ENCODE measurements around the gene PLXDC1.
"Not testable (repeated sequence)": the region's sequence is repeated elsewhere in the genome, so short reads cannot be mapped to it uniquely, and the experiment has no call there.

The PLXDC1 gene

DNA sequence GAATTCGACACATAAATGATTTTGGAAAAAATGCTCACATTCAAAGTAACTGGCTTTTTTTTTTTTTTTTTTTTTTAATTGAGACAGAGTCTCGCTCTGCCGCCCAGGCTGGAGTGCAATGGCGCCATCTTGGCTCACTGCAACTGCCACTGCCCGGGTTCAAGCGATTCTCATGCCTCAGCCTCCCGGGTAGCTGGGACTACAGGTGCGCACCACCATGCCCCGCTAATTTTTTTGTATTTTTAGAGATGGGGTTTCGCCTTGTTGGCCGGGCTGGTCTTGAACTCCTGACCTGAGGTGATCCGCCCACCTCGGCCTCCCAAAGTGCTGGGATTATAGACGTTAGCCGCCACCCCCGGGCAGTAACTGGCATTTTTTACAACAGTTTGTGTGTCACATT lies 115.9 kb downstream of the PLXDC1 start:
- not testable (repeated sequence) for ATAC-seq

DNA sequence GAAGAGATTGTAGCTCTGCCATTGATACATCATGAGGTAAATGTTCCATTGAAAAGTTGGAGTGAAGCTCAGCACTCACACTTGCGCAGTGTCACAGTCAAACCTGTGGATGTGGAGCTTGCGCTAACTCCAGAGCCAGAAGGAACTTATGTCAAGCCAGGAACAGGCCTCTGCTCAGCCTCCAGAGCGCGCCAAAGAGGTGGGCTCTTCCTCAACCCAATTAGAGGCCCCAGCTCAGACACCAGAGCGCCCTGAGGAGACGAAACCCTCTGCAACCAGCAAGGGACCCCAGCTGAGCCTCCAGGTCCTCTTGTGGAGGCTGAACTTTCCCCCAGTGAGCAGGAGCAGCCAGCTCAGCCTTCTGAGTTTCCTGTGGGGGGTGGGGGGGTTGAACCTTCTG lies 122.7 kb downstream of the PLXDC1 start:
- no peak for ATAC-seq
- TF ChIP-seq ZC3H10 (CRISPR knock-in tag; IDR thresholded peaks at IDR 0.05) (no peak), ZFP30 (CRISPR knock-in tag; IDR thresholded peaks at IDR 0.05) (no peak), RARB (CRISPR knock-in tag; IDR thresholded peaks at IDR 0.05) (no peak), TCF4 (CRISPR knock-in tag; IDR thresholded peaks at IDR 0.05; ENCODE audit: borderline replicate concordance) (no peak), BACH2 (CRISPR knock-in tag; IDR thresholded peaks at IDR 0.05; ENCODE audit: borderline replicate concordance) (no peak), ISL1 (CRISPR knock-in tag; IDR thresholded peaks at IDR 0.05) (no peak), TOX (CRISPR knock-in tag; IDR thresholded peaks at IDR 0.05; ENCODE audit: borderline replicate concordance) (no peak), ESRRG (CRISPR knock-in tag; IDR thresholded peaks at IDR 0.05) (no peak), ZFP3 (CRISPR knock-in tag; IDR thresholded peaks at IDR 0.05) (no peak), SNAI2 (CRISPR knock-in tag; IDR thresholded peaks at IDR 0.05) (no peak)
- TF ChIP-seq, protein P1, sequence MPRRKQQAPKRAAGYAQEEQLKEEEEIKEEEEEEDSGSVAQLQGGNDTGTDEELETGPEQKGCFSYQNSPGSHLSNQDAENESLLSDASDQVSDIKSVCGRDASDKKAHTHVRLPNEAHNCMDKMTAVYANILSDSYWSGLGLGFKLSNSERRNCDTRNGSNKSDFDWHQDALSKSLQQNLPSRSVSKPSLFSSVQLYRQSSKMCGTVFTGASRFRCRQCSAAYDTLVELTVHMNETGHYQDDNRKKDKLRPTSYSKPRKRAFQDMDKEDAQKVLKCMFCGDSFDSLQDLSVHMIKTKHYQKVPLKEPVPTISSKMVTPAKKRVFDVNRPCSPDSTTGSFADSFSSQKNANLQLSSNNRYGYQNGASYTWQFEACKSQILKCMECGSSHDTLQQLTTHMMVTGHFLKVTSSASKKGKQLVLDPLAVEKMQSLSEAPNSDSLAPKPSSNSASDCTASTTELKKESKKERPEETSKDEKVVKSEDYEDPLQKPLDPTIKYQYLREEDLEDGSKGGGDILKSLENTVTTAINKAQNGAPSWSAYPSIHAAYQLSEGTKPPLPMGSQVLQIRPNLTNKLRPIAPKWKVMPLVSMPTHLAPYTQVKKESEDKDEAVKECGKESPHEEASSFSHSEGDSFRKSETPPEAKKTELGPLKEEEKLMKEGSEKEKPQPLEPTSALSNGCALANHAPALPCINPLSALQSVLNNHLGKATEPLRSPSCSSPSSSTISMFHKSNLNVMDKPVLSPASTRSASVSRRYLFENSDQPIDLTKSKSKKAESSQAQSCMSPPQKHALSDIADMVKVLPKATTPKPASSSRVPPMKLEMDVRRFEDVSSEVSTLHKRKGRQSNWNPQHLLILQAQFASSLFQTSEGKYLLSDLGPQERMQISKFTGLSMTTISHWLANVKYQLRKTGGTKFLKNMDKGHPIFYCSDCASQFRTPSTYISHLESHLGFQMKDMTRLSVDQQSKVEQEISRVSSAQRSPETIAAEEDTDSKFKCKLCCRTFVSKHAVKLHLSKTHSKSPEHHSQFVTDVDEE (CRISPR knock-in tag; IDR thresholded peaks at IDR 0.05), result no peak
- TF ChIP-seq, protein P2, sequence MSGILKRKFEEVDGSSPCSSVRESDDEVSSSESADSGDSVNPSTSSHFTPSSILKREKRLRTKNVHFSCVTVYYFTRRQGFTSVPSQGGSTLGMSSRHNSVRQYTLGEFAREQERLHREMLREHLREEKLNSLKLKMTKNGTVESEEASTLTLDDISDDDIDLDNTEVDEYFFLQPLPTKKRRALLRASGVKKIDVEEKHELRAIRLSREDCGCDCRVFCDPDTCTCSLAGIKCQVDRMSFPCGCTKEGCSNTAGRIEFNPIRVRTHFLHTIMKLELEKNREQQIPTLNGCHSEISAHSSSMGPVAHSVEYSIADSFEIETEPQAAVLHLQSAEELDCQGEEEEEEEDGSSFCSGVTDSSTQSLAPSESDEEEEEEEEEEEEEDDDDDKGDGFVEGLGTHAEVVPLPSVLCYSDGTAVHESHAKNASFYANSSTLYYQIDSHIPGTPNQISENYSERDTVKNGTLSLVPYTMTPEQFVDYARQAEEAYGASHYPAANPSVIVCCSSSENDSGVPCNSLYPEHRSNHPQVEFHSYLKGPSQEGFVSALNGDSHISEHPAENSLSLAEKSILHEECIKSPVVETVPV (CRISPR knock-in tag; IDR thresholded peaks at IDR 0.05), result no peak
- TF ChIP-seq, protein P3, sequence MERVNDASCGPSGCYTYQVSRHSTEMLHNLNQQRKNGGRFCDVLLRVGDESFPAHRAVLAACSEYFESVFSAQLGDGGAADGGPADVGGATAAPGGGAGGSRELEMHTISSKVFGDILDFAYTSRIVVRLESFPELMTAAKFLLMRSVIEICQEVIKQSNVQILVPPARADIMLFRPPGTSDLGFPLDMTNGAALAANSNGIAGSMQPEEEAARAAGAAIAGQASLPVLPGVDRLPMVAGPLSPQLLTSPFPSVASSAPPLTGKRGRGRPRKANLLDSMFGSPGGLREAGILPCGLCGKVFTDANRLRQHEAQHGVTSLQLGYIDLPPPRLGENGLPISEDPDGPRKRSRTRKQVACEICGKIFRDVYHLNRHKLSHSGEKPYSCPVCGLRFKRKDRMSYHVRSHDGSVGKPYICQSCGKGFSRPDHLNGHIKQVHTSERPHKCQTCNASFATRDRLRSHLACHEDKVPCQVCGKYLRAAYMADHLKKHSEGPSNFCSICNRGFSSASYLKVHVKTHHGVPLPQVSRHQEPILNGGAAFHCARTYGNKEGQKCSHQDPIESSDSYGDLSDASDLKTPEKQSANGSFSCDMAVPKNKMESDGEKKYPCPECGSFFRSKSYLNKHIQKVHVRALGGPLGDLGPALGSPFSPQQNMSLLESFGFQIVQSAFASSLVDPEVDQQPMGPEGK (CRISPR knock-in tag; IDR thresholded peaks at IDR 0.05; ENCODE audit: borderline replicate concordance), result no peak
- TF ChIP-seq, protein P4, sequence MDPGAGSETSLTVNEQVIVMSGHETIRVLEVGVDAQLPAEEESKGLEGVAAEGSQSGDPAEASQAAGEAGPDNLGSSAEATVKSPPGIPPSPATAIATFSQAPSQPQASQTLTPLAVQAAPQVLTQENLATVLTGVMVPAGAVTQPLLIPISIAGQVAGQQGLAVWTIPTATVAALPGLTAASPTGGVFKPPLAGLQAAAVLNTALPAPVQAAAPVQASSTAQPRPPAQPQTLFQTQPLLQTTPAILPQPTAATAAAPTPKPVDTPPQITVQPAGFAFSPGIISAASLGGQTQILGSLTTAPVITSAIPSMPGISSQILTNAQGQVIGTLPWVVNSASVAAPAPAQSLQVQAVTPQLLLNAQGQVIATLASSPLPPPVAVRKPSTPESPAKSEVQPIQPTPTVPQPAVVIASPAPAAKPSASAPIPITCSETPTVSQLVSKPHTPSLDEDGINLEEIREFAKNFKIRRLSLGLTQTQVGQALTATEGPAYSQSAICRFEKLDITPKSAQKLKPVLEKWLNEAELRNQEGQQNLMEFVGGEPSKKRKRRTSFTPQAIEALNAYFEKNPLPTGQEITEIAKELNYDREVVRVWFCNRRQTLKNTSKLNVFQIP (CRISPR knock-in tag; IDR thresholded peaks at IDR 0.05; ENCODE audit: borderline replicate concordance, low read depth), result no peak

DNA sequence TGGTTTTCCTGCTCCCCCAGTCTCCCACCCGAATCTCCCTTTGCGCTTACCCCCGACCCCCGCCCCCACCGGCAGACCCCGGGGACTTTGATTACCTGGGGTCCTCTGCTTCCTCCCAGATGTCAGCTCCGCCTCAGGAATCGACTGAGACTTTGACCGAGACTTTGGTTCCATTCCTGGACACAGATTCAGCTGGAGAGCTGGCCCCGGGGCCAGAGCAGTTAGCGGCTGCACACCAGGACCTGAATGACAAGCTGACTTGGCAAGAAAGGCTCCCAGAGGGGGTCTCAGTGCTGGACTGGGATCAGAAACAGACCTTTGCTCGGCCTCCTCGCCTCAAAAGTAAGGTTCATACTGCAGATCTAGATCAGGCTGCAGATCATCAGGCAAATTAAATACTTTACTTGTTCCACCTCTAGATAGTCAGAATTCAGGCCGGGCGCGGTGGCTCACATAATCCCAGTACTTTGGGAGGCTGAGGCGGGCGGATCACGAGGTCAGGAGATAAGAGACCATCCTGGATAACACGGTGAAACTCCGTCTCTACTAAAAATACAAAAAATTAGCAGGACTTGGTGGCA lies 123.9 kb downstream of the PLXDC1 start:
- no peak for TF ChIP-seq ESRRG (CRISPR knock-in tag; IDR thresholded peaks at IDR 0.05)
- ATAC-seq, result peak; percentile 56

DNA sequence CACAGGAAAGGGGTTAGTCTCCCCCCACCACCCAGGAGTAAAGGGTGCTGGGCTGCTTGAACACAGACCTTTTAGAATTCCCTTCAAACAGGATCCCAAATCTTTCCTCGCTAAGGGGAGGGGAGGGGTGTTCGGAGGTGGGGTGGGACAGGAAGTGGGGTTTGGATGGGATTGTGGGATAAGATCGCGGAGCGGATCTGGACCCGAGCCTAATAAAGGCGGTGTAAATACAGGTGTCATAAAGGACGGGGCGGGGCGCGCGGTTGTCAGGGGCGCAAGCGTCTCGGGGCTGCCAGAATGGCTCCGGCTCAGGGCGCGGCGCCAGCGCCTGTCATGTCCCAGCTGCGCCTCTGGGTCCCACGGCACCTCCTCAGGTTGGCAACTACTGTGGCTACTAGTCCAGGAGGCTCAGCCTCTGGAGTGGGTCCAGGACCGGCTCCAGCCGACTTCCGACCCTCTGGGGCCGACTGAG lies 124.4 kb downstream of the PLXDC1 start:
- TF ChIP-seq SNAI2 (CRISPR knock-in tag; IDR thresholded peaks at IDR 0.05) (no peak), ISL1 (CRISPR knock-in tag; IDR thresholded peaks at IDR 0.05) (no peak), ZFP30 (CRISPR knock-in tag; IDR thresholded peaks at IDR 0.05) (no peak)
- TF ChIP-seq, protein P1 (CRISPR knock-in tag; IDR thresholded peaks at IDR 0.05), result no peak
- TF ChIP-seq, protein P2 (CRISPR knock-in tag; IDR thresholded peaks at IDR 0.05), result no peak

DNA sequence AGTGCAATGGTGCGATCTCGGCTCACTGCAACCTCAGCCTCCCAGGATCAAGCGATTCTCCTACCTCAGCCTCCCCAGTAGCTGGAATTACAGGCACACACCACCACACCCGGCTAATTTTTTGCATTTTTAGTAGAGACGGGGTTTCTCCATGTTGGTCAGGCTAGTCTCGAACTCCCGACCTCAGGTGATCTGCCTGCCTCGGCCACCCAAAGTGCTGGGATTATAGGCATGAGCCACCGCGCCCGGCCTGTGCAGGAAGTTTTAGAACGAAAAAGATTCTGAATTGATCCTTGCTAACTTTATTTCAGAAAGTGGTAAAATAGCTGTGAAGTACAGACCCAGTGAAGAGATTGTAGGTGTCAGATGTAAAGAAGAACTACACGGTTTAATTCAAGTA lies 125.1 kb downstream of the PLXDC1 start:
- not testable (repeated sequence) for ATAC-seq

More for the DNA sequence above, 124.4 kb downstream of the PLXDC1 start:
- peak; percentile 79 for ATAC-seq

All from SK-N-SH treated with all-trans-retinoic acid at 6 μM for 48 hours (cell line).